WTC11 (cell line): Measurements from ENCODE around the gene ADH1C. TPM values are rescaled to one million over a fixed set of nuclear protein-coding genes. Genes with fewer than 3 reads are reported as not detected.

Experiments
- ATAC-seq: fragments of 200-7000 bp; cut with Tn5 transposase; 2 replicates; pipeline ENCODE4 v1.10.0; 2021; ENCODE audit warnings: mild to moderate bottlenecking, moderate library complexity
- CTCF ChIA-PET: fragments of 300-600 bp; sonication (Branson Sonifier 250); formaldehyde crosslinking; loops from one replicate; lab custom pipeline; 2021; ENCODE audit warnings: antibody characterized with exemption; lab: Charles Lee
- POLR2A ChIA-PET: fragments of 350-600 bp; sonication (Branson Sonifier 250); formaldehyde crosslinking; loops from one replicate; lab custom pipeline; 2021; ENCODE audit warnings: antibody characterized with exemption; lab: Charles Lee
- DNase-seq: peaks from one replicate; pipeline ENCODE4 v3.0.0; 2021; ENCODE audit warnings: low spot score
- H3K27ac Mint-ChIP-seq: 2 replicates; pipeline ENCODE4 v1.8.0; 2021; ENCODE audit warnings: mixed read lengths
- H3K27me3 Mint-ChIP-seq: 2 replicates; pipeline ENCODE4 v1.8.0; 2021; ENCODE audit warnings: low read depth, mild to moderate bottlenecking, moderate library complexity, mixed read lengths
- H3K36me3 Mint-ChIP-seq: 2 replicates; pipeline ENCODE4 v1.8.0; 2021; ENCODE audit warnings: mixed read lengths
- H3K4me1 Mint-ChIP-seq: 2 replicates; pipeline ENCODE4 v1.8.0; 2022; ENCODE audit warnings: mixed read lengths
- H3K4me3 Mint-ChIP-seq: 2 replicates; pipeline ENCODE4 v1.8.0; 2021; ENCODE audit warnings: mild to moderate bottlenecking, moderate library complexity, mixed read lengths
- H3K9me3 Mint-ChIP-seq: 2 replicates; pipeline ENCODE4 v1.8.0; 2021; ENCODE audit warnings: mixed read lengths
- AFF4 ChIP-seq: sonication (generic); formaldehyde crosslinking; IDR thresholded peaks from 2 replicates; pipeline ENCODE4 v1.8.1; 2023; ENCODE audit warnings: mild to moderate bottlenecking, missing genetic modification reagents, borderline replicate concordance
- ATF1 ChIP-seq: sonication (generic); formaldehyde crosslinking; IDR thresholded peaks from 2 replicates; pipeline ENCODE4 v1.8.1; 2023; ENCODE audit warnings: mild to moderate bottlenecking, moderate library complexity, missing genetic modification reagents
- ATF6 ChIP-seq: sonication (generic); formaldehyde crosslinking; IDR thresholded peaks from 2 replicates; pipeline ENCODE4 v1.8.1; 2023; ENCODE audit warnings: mild to moderate bottlenecking, missing genetic modification reagents
- CREB1 ChIP-seq: sonication (generic); formaldehyde crosslinking; IDR thresholded peaks from 2 replicates; pipeline ENCODE4 v1.8.0; 2023; ENCODE audit warnings: mild to moderate bottlenecking, missing genetic modification reagents
- CTCF ChIP-seq: fragments of 200-600 bp; IDR thresholded peaks from 2 replicates; pipeline ENCODE4 v1.8.0; 2022; ENCODE audit warnings: antibody characterized with exemption
- FOXK1 ChIP-seq: sonication (generic); formaldehyde crosslinking; IDR thresholded peaks from 2 replicates; pipeline ENCODE4 v1.8.0; 2022; ENCODE audit warnings: mild to moderate bottlenecking, moderate library complexity, missing genetic modification reagents
- HMGA2 ChIP-seq: fragments of 250-450 bp; sonication (Bioruptor Pico); IDR thresholded peaks from 2 replicates; pipeline ENCODE4 v1.4.0; 2021; ENCODE audit warnings: mild to moderate bottlenecking, moderate library complexity
- IRF1 ChIP-seq: sonication (generic); formaldehyde crosslinking; IDR thresholded peaks from 2 replicates; pipeline ENCODE4 v1.8.0; 2023; ENCODE audit warnings: missing genetic modification reagents
- MYBL2 ChIP-seq: sonication (generic); formaldehyde crosslinking; IDR thresholded peaks from 2 replicates; pipeline ENCODE4 v1.8.1; 2023; ENCODE audit warnings: mild to moderate bottlenecking, moderate library complexity, missing genetic modification reagents
- NR1H2 ChIP-seq: sonication (generic); formaldehyde crosslinking; IDR thresholded peaks from 2 replicates; pipeline ENCODE4 v1.9.0; 2021; ENCODE audit warnings: mild to moderate bottlenecking, moderate library complexity, missing genetic modification reagents
- PREB ChIP-seq: sonication (generic); formaldehyde crosslinking; IDR thresholded peaks from 2 replicates; pipeline ENCODE4 v1.8.1; 2022; ENCODE audit warnings: mild to moderate bottlenecking, missing genetic modification reagents, moderate library complexity, borderline replicate concordance
- RELA ChIP-seq: sonication (generic); formaldehyde crosslinking; IDR thresholded peaks from 2 replicates; pipeline ENCODE4 v1.8.1; 2022; ENCODE audit warnings: missing genetic modification reagents, mild to moderate bottlenecking, borderline replicate concordance
- SOX15 ChIP-seq: fragments of 250-450 bp; sonication (Bioruptor Pico); IDR thresholded peaks from 2 replicates; pipeline ENCODE4 v1.9.0; 2021; ENCODE audit warnings: mild to moderate bottlenecking
- TEAD1 ChIP-seq: sonication (generic); formaldehyde crosslinking; IDR thresholded peaks from 2 replicates; pipeline ENCODE4 v1.8.0; 2022; ENCODE audit warnings: mild to moderate bottlenecking, missing genetic modification reagents
- USF1 ChIP-seq: sonication (generic); formaldehyde crosslinking; IDR thresholded peaks from 2 replicates; pipeline ENCODE4 v1.8.0; 2022; ENCODE audit warnings: mild to moderate bottlenecking, missing genetic modification reagents
- ZMAT4 ChIP-seq: fragments of 250-450 bp; sonication (Bioruptor Pico); IDR thresholded peaks from 2 replicates; pipeline ENCODE4 v1.9.0; 2021; ENCODE audit warnings: mild to moderate bottlenecking
- ZNF138 ChIP-seq: sonication (generic); formaldehyde crosslinking; conservative IDR thresholded peaks from 2 replicates; pipeline ENCODE4 v1.8.1; 2022; ENCODE audit warnings: mild to moderate bottlenecking, moderate library complexity, missing genetic modification reagents
- ZNF532 ChIP-seq: fragments of 250-450 bp; sonication (Bioruptor Pico); IDR thresholded peaks from 2 replicates; pipeline ENCODE4 v1.9.0; 2021; ENCODE audit warnings: mild to moderate bottlenecking, borderline replicate concordance
- total RNA-seq: library from RNA; stranded (reverse); gene quantifications from 3 replicates; pipeline ENCODE4 v1.2.3, GENCODE V29; 2021

ADH1C gene
- total RNA-seq, 1 experiment from 2014 or later, result 0.22 TPM

GRCh38 chr4:99394896-99395295 is 42.4 kb upstream of the ADH1C start (continued):
- TF ChIP-seq AFF4 (CRISPR knock-in tag) (no peak), RELA (no peak), CTCF (no peak)

GRCh38 chr4:99390055-99390454 is 37.5 kb upstream of the ADH1C start:
- H3K36me3 Mint-ChIP-seq, result 0 out of 2 replicates have a peak, but pooled peaks cover 3% of the 10 kb centered on the region
- ChIA-PET POLR2A (interaction anchor here (0.6 kb wide), 1 partner anchor 179 kb away, joined by 4 read pairs; no protein-coding TSS in a partner anchor), CTCF (no interaction called here)
- ATAC-seq, result no peak
- H3K27ac Mint-ChIP-seq, result no peak overlapping the region
- no peaks in the 10 kb centered on the region for H3K4me1 Mint-ChIP-seq
- H3K4me3 Mint-ChIP-seq, result no peak overlapping the region
- peaks cover 14% of the 10 kb centered on the region for H3K9me3 Mint-ChIP-seq
- no peak for TF ChIP-seq ZMAT4 (CRISPR knock-in tag)
- TF ChIP-seq TEAD1 (CRISPR knock-in tag), result no peak
- H3K27me3 Mint-ChIP-seq, result no peaks in the 10 kb centered on the region
- no peak for DNase-seq

- ATAC-seq (no peak), DNase-seq (no peak)
- H3K9me3 Mint-ChIP-seq, result peaks cover 14% of the 10 kb centered on the region
- H3K4me3 Mint-ChIP-seq, result no peak overlapping the region
- CTCF ChIA-PET, result no interaction called here
- no peak overlapping the region for H3K27ac Mint-ChIP-seq
- 0 out of 2 replicates have a peak, but pooled peaks cover 3% of the 10 kb centered on the region for H3K36me3 Mint-ChIP-seq
- no peaks in the 10 kb centered on the region for H3K27me3 Mint-ChIP-seq
- POLR2A ChIA-PET, result interaction anchor here (0.6 kb wide), 1 partner anchor 179 kb away, joined by 4 read pairs; no protein-coding TSS in a partner anchor
- no peaks in the 10 kb centered on the region for H3K4me1 Mint-ChIP-seq
- TF ChIP-seq CREB1 (no peak), ATF1 (CRISPR knock-in tag) (no peak), PREB (no peak), MYBL2 (CRISPR knock-in tag) (no peak), SOX15 (CRISPR knock-in tag) (no peak), HMGA2 (CRISPR knock-in tag) (no peak), USF1 (CRISPR knock-in tag) (no peak), IRF1 (CRISPR knock-in tag) (no peak), NR1H2 (CRISPR knock-in tag) (no peak), ZNF138 (CRISPR knock-in tag) (no peak), ATF6 (CRISPR knock-in tag) (no peak), FOXK1 (CRISPR knock-in tag) (no peak), ZNF532 (CRISPR knock-in tag) (no peak)
Observed at GRCh38 chr4:99389606-99390005, 37.1 kb upstream of the ADH1C start.
